ENCODE measurements around the gene TMPRSS12.
"Not testable (repeated sequence)": the region's sequence is repeated elsewhere in the genome, so short reads cannot be mapped to it uniquely, and the experiment has no call there.

TMPRSS12 gene

GRCh38 chr12:50925920-50926319, 83.2 kb downstream of the TMPRSS12 start:
- H3K9me3 ChIP-seq (ENCODE audit: severe bottlenecking), result no peaks in the 10 kb centered on the region
- ATAC-seq (ENCODE audit: low read depth), result no peak
- no peaks in the 10 kb centered on the region for H3K36me3 ChIP-seq (ENCODE audit: low read depth)
- no peak for DNase-seq (ENCODE audit: low spot score)
- peaks cover 8% of the 10 kb centered on the region for H3K4me1 ChIP-seq (ENCODE audit: insufficient read depth, poor library complexity, severe bottlenecking)
- no peak overlapping the region for H3K27ac ChIP-seq (ENCODE audit: poor library complexity, severe bottlenecking)
- H3K27me3 ChIP-seq (ENCODE audit: insufficient read depth, poor library complexity, severe bottlenecking), result no peaks in the 10 kb centered on the region
- H3K4me3 ChIP-seq (ENCODE audit: severe bottlenecking), result no peak overlapping the region
- TF ChIP-seq, protein P1, sequence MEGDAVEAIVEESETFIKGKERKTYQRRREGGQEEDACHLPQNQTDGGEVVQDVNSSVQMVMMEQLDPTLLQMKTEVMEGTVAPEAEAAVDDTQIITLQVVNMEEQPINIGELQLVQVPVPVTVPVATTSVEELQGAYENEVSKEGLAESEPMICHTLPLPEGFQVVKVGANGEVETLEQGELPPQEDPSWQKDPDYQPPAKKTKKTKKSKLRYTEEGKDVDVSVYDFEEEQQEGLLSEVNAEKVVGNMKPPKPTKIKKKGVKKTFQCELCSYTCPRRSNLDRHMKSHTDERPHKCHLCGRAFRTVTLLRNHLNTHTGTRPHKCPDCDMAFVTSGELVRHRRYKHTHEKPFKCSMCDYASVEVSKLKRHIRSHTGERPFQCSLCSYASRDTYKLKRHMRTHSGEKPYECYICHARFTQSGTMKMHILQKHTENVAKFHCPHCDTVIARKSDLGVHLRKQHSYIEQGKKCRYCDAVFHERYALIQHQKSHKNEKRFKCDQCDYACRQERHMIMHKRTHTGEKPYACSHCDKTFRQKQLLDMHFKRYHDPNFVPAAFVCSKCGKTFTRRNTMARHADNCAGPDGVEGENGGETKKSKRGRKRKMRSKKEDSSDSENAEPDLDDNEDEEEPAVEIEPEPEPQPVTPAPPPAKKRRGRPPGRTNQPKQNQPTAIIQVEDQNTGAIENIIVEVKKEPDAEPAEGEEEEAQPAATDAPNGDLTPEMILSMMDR (IDR thresholded peaks at IDR 0.05; ENCODE audit: poor library complexity, severe bottlenecking), result no peak

GRCh38 chr12:50926415-50926814, 83.7 kb downstream of the TMPRSS12 start:
- H3K27ac ChIP-seq (ENCODE audit: poor library complexity, severe bottlenecking), result no peak overlapping the region
- no peaks in the 10 kb centered on the region for H3K36me3 ChIP-seq (ENCODE audit: low read depth)
- peaks cover 8% of the 10 kb centered on the region for H3K4me1 ChIP-seq (ENCODE audit: insufficient read depth, poor library complexity, severe bottlenecking)
- ATAC-seq (ENCODE audit: low read depth), result no peak
- TF ChIP-seq, protein P1 (IDR thresholded peaks at IDR 0.05; ENCODE audit: poor library complexity, severe bottlenecking), result no peak
- no peaks in the 10 kb centered on the region for H3K9me3 ChIP-seq (ENCODE audit: severe bottlenecking)
- H3K4me3 ChIP-seq (ENCODE audit: severe bottlenecking), result no peak overlapping the region
- no peak for DNase-seq (ENCODE audit: low spot score)
- no peaks in the 10 kb centered on the region for H3K27me3 ChIP-seq (ENCODE audit: insufficient read depth, poor library complexity, severe bottlenecking)

DNA sequence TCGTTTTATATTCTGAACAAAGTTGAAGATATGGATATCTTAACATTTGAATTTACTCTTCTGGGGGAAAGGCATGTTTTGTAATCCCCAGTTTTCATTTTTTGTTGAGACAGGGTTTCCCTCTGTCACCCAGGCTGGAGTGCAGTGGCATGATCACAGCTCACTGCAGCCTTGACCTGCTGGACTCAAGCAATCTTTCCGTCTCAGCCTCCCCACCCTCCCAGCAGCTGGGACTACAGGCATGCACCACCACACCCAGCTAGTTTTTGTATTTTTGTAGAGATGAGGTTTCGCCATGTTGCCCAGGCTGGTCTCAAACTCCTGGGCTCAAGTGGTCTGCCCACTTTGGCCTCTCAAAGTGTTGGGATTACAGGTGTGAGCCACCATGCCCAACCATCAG, 84.2 kb downstream of the TMPRSS12 start:
- not testable (repeated sequence) for DNase-seq (ENCODE audit: low spot score); H3K4me3 ChIP-seq (ENCODE audit: severe bottlenecking); ATAC-seq (ENCODE audit: low read depth); H3K9me3 ChIP-seq (ENCODE audit: severe bottlenecking); H3K27me3 ChIP-seq (ENCODE audit: insufficient read depth, poor library complexity, severe bottlenecking); H3K27ac ChIP-seq (ENCODE audit: poor library complexity, severe bottlenecking); H3K4me1 ChIP-seq (ENCODE audit: insufficient read depth, poor library complexity, severe bottlenecking); H3K36me3 ChIP-seq (ENCODE audit: low read depth)

- ATAC-seq (ENCODE audit: low read depth) (no peak), DNase-seq (ENCODE audit: low spot score) (no peak)
- no peaks in the 10 kb centered on the region for H3K9me3 ChIP-seq (ENCODE audit: severe bottlenecking)
- TF ChIP-seq, protein P1 (IDR thresholded peaks at IDR 0.05; ENCODE audit: poor library complexity, severe bottlenecking), result no peak
- no peaks in the 10 kb centered on the region for H3K36me3 ChIP-seq (ENCODE audit: low read depth)
- H3K27me3 ChIP-seq (ENCODE audit: insufficient read depth, poor library complexity, severe bottlenecking), result no peaks in the 10 kb centered on the region
- no peak overlapping the region for H3K27ac ChIP-seq (ENCODE audit: poor library complexity, severe bottlenecking)
- peaks cover 8% of the 10 kb centered on the region for H3K4me1 ChIP-seq (ENCODE audit: insufficient read depth, poor library complexity, severe bottlenecking)
- no peak overlapping the region for H3K4me3 ChIP-seq (ENCODE audit: severe bottlenecking)
These were observed 84.6 kb downstream of the TMPRSS12 start for GRCh38 chr12:50927356-50927755.

DNA sequence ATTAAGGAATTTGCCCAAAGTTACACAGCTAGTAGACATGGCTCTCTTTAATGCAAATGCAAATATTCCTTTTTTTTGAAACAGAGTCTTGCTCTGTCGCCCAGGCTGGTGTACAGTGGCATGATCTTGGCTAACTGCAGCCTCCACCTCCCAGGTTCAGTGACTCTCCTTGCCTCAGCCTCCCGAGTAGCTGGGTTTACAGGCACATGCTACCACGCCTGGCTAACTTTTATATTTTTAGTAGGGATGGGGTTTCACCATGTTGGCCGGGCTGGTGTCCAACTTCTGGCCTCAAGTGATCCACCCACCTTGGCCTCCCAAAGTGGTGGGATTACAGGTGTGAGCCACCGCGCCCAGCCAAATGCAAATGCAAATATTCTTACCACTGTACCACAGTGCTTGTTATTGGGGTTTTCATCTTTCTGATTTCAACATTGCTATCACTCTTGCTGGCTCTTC, 85.1 kb downstream of the TMPRSS12 start:
- Histone ChIP-seq H3K27me3 (ENCODE audit: insufficient read depth, poor library complexity, severe bottlenecking) (no peaks in the 10 kb centered on the region), H3K4me3 (ENCODE audit: severe bottlenecking) (no peak overlapping the region), H3K9me3 (ENCODE audit: severe bottlenecking) (no peaks in the 10 kb centered on the region)

More for the DNA sequence above, 85.1 kb downstream of the TMPRSS12 start:
- Histone ChIP-seq H3K27ac (ENCODE audit: poor library complexity, severe bottlenecking) (no peak overlapping the region), H3K4me1 (ENCODE audit: insufficient read depth, poor library complexity, severe bottlenecking) (peaks cover 8% of the 10 kb centered on the region), H3K36me3 (ENCODE audit: low read depth) (no peaks in the 10 kb centered on the region)
- TF ChIP-seq, protein P1 (IDR thresholded peaks at IDR 0.05; ENCODE audit: poor library complexity, severe bottlenecking), result no peak
- no peak for ATAC-seq (ENCODE audit: low read depth)
- DNase-seq (ENCODE audit: low spot score), result no peak
